Aorta (tissue), 5 donors: Measurements from ENCODE around the gene RRP12. TPM values are rescaled to one million over a fixed set of nuclear protein-coding genes. Genes with fewer than 3 reads are reported as not detected.

Experiments used
- ATAC-seq: fragments of 200-7000 bp; cut with Tn5 transposase; one replicate; pipeline ENCODE4 v1.9.1; 2022; ENCODE audit warnings: moderate library complexity; ENCODE audit not compliant: low FRiP score
- DNase-seq, 2 donors: peaks; one replicate each; pipeline ENCODE4 v3.0.0-alpha.2; 2020
- H3K27ac ChIP-seq, 2 donors: one replicate each; pipeline ENCODE4 v1.5.1; 2013; ENCODE audit warnings: low read length in 2 of 2, mild to moderate bottlenecking in 2 of 2, moderate library complexity in 2 of 2, control low read depth in 1 of 2, inconsistent platforms in 1 of 2, low read depth in 1 of 2
- H3K27me3 ChIP-seq, 2 donors: one replicate each; pipeline ENCODE4 v1.6.1; 2013; ENCODE audit warnings: control low read depth in 1 of 2, low read length in 1 of 2, mild to moderate bottlenecking in 1 of 2, moderate library complexity in 1 of 2; ENCODE audit not compliant: insufficient read depth in 2 of 2, control insufficient read depth in 1 of 2
- H3K36me3 ChIP-seq, 2 donors: one replicate each; pipeline ENCODE4 v1.6.1; 2013; ENCODE audit warnings: control low read depth in 1 of 2, low read length in 1 of 2, mild to moderate bottlenecking in 1 of 2; ENCODE audit not compliant: insufficient read depth in 2 of 2, control insufficient read depth in 1 of 2
- H3K4me1 ChIP-seq, 2 donors: one replicate each; pipeline ENCODE4 v1.6.1; 2013; ENCODE audit warnings: low read length in 2 of 2, control low read depth in 1 of 2, mild to moderate bottlenecking in 1 of 2, moderate library complexity in 1 of 2; ENCODE audit not compliant: insufficient read depth in 2 of 2, control insufficient read depth in 1 of 2
- H3K4me3 ChIP-seq, 2 donors: one replicate each; pipeline ENCODE4 v1.5.1; 2013; ENCODE audit warnings: low read length in 2 of 2, control low read depth in 1 of 2, mild to moderate bottlenecking in 1 of 2
- H3K9me3 ChIP-seq: one replicate; pipeline ENCODE4 v1.6.1; 2013; ENCODE audit warnings: mild to moderate bottlenecking, low read length; ENCODE audit not compliant: control insufficient read depth
- WGBS, 2 donors: extraction: QIAGEN DNeasy Blood & Tissue Kit; methylation state at CpG; one replicate each; pipeline ENCODE4 v1.1.7; 2013; 5-methylcytosine and 5-hydroxymethylcytosine counted together
- intact Hi-C, 2 donors: fragments of 100-400 bp; cut with DNase I; formaldehyde crosslinking; loops; one replicate each; pipeline versions ENCODE4 v1.14.2 to v1.15.0; 2022
- long read RNA-seq, 2 donors: library from polyadenylated mRNA; unstranded; transcript quantifications; one replicate each; pipeline ENCODE4 v2.0.0, GENCODE V29; 2020 to 2021
- polyA plus RNA-seq, 2 donors: library from polyadenylated mRNA; stranded (reverse); fragments of 200-250 nt; gene quantifications; one replicate each; pipeline ENCODE4 v1.2.3, GENCODE V29; 2013
- total RNA-seq, 2 donors: library from RNA; stranded (reverse); fragmentation: NEBNext Ultra II Directional; extraction: Animal tissue kit (Norgen Biotek cat#: 25700); gene quantifications; one replicate each; pipeline ENCODE4 v1.2.1, GENCODE V29; 2021
- donor health status: healthy with polysubstance abuse.
- donor health status: Bipolar disorder and iron deficiency.
- donor health status: DM: no; HTN: no; CAD: no.
- donor health status: DM: no; HTN: no; CAD: no.
- donor health status: DM: yes; HTN: yes; CAD: no.

RRP12 gene
- 10 to 100 TPM; 25.1 to 31.9 TPM for total RNA-seq
- polyA plus RNA-seq, result 10 to 100 TPM in 1 of 2 donors, 1 to 10 TPM in 1; 6.4 to 10.7 TPM
- long read RNA-seq, donor 1, full-length matches to known transcripts, result 6 of 54 reads
- long read RNA-seq, donor 1, partial matches to known transcripts, result 30 of 54 reads
- long read RNA-seq, donor 1, other reads (novel, unspliced or antisense), result 18 of 54 reads
- long read RNA-seq, donor 2, full-length matches to known transcripts, result 1 of 13 reads
- long read RNA-seq, donor 2, partial matches to known transcripts, result 7 of 13 reads
- long read RNA-seq, donor 2, other reads (novel, unspliced or antisense), result 5 of 13 reads

GRCh38 chr10:97400665-97401454, at the start of gene RRP12:
Gene RRP12 (minus strand): TSS chr10:97401340. CDS start chr10:97401231, 109 bp downstream.
- DNase-seq (peak; percentile 86 to 89), ATAC-seq (peak; percentile 98)
- H3K27me3 ChIP-seq, result no peaks in the 10 kb centered on the region
- 0 to 1% methylated on average over 39 of the region's 39 CpGs for WGBS, 2 donors
- H3K36me3 ChIP-seq, result no peaks in the 10 kb centered on the region
- H3K4me3 ChIP-seq, result peak within 1 kb of the TSS; percentile 30 to 91
- intact Hi-C loops, result no loop called here
- H3K27ac ChIP-seq, result peak within 1 kb of the TSS in 1 of 2 donors; percentile 62
- no peaks in the 10 kb centered on the region for H3K9me3 ChIP-seq
- H3K4me1 ChIP-seq, result peaks cover 0 to 2% of the 10 kb centered on the region in 2 donors

- H3K9me3 ChIP-seq, result no peaks in the 10 kb centered on the region
- H3K4me1 ChIP-seq, result peaks cover 0 to 7% of the 10 kb centered on the region in 2 donors
- no peaks in the 10 kb centered on the region for H3K27me3 ChIP-seq
- intact Hi-C loops, result no loop called here
- no peak overlapping the region for H3K4me3 ChIP-seq
- H3K36me3 ChIP-seq, result no peaks in the 10 kb centered on the region
- H3K27ac ChIP-seq, result no peak overlapping the region
- ATAC-seq (no peak), DNase-seq (no peak)
- WGBS, 2 donors, result 49 to 50% methylated on average over 2 of the region's 2 CpGs
Observed at GRCh38 chr10:97450828-97451227, 49.7 kb upstream of the RRP12 start.

- 0 to 1% methylated on average over 62 to 66 of the region's 66 CpGs for WGBS, 2 donors
- H3K27me3 ChIP-seq, result no peaks in the 10 kb centered on the region
- no peak within 1 kb of the TSS for H3K27ac ChIP-seq
- peaks cover 7 to 8% of the 10 kb centered on the region in 2 donors for H3K4me1 ChIP-seq
- DNase-seq, result peak; percentile 94 to 96
- peak; percentile 99 for ATAC-seq
- H3K4me3 ChIP-seq, result peak within 1 kb of the TSS; percentile 89 to 92
- H3K9me3 ChIP-seq, result no peaks in the 10 kb centered on the region
- peaks cover 0 to 2% of the 10 kb centered on the region in 2 donors for H3K36me3 ChIP-seq
- intact Hi-C loops, result loop anchor here in 1 of 2 donors (2.0 to 10.0 kb wide), 3 partner anchors 19 to 106 kb away; partner anchors contain the start of genes MMS19, PGAM1 and UBTD1
Observed at GRCh38 chr10:97445722-97446639, 44.8 kb upstream of the RRP12 start, which contains the start of the genes EXOSC1 and ZDHHC16. Gene EXOSC1 (minus strand): TSS chr10:97446006. CDS start chr10:97445985, 21 bp downstream. Gene ZDHHC16 (plus strand): TSS chr10:97446175. CDS start chr10:97451676, 5,501 bp downstream.

- H3K36me3 ChIP-seq, result peaks cover 0 to 2% of the 10 kb centered on the region in 2 donors
- peaks cover 7 to 8% of the 10 kb centered on the region in 2 donors for H3K4me1 ChIP-seq
- 1 to 3% methylated on average over 13 of the region's 13 CpGs for WGBS, 2 donors
Observed at GRCh38 chr10:97445357-97445721, 44.2 kb upstream of the RRP12 start.

GRCh38 chr10:97444212-97444611, 43.1 kb upstream of the RRP12 start:
- DNase-seq (no peak), ATAC-seq (no peak)
- no peaks in the 10 kb centered on the region for H3K9me3 ChIP-seq
- H3K27me3 ChIP-seq, result no peaks in the 10 kb centered on the region
- no peak overlapping the region for H3K27ac ChIP-seq
- H3K36me3 ChIP-seq, result peaks cover 0 to 3% of the 10 kb centered on the region in 2 donors
- WGBS, 2 donors, result 83 to 93% methylated on average over 1 of the region's 1 CpG
- peaks cover 7 to 8% of the 10 kb centered on the region in 2 donors for H3K4me1 ChIP-seq
- H3K4me3 ChIP-seq, result no peak overlapping the region
- intact Hi-C loops, result loop anchor here in 1 of 2 donors (2.0 to 10.0 kb wide), 2 partner anchors 17 to 51 kb away; partner anchors contain the start of genes MMS19, PGAM1 and UBTD1

More at GRCh38 chr10:97445357-97445721, 44.2 kb upstream of the RRP12 start:
- no peaks in the 10 kb centered on the region for H3K27me3 ChIP-seq
- DNase-seq, result no peak
- H3K27ac ChIP-seq, result no peak overlapping the region
- ATAC-seq, result no peak
- H3K4me3 ChIP-seq, result peak overlapping the region; percentile 59 to 92
- H3K9me3 ChIP-seq, result no peaks in the 10 kb centered on the region
- intact Hi-C loops, result loop anchor here in 1 of 2 donors (2.0 to 10.0 kb wide), 3 partner anchors 19 to 107 kb away; partner anchors contain the start of genes MMS19, PGAM1 and UBTD1

- intact Hi-C loops, result loop anchor here in 1 of 2 donors (10.0 kb wide), 1 partner anchor 53 kb away; the partner anchor contains the start of genes MMS19 and UBTD1
- H3K27me3 ChIP-seq, result no peaks in the 10 kb centered on the region
- peaks cover 5 to 8% of the 10 kb centered on the region in 2 donors for H3K4me1 ChIP-seq
- H3K4me3 ChIP-seq, result no peak overlapping the region
- ATAC-seq (no peak), DNase-seq (no peak)
- H3K9me3 ChIP-seq, result no peaks in the 10 kb centered on the region
- 91 to 94% methylated on average over 1 of the region's 1 CpG for WGBS, 2 donors
- H3K27ac ChIP-seq, result no peak overlapping the region
- peaks cover 0 to 6% of the 10 kb centered on the region in 2 donors for H3K36me3 ChIP-seq
Observed at GRCh38 chr10:97442277-97442676, 41.1 kb upstream of the RRP12 start.

GRCh38 chr10:97435211-97435610, 34.1 kb upstream of the RRP12 start:
- no peak for ATAC-seq
- H3K4me1 ChIP-seq, result no peaks in the 10 kb centered on the region
- H3K36me3 ChIP-seq, result peaks cover 11 to 14% of the 10 kb centered on the region in 2 donors
- H3K4me3 ChIP-seq, result no peak overlapping the region
- DNase-seq, result no peak
- no peaks in the 10 kb centered on the region for H3K9me3 ChIP-seq
- H3K27me3 ChIP-seq, result no peaks in the 10 kb centered on the region
- intact Hi-C loops, result no loop called here
- H3K27ac ChIP-seq, result no peak overlapping the region
- WGBS, 2 donors, result 84 to 94% methylated on average over 6 of the region's 6 CpGs

GRCh38 chr10:97434557-97434956, 33.4 kb upstream of the RRP12 start:
- H3K36me3 ChIP-seq, result peaks cover 11 to 14% of the 10 kb centered on the region in 2 donors
- ATAC-seq (no peak), DNase-seq (no peak)
- intact Hi-C loops, result no loop called here
- no peaks in the 10 kb centered on the region for H3K27me3 ChIP-seq
- no peaks in the 10 kb centered on the region for H3K9me3 ChIP-seq
- no peak overlapping the region for H3K4me3 ChIP-seq
- no peak overlapping the region for H3K27ac ChIP-seq
- 83 to 89% methylated on average over 1 of the region's 1 CpG for WGBS, 2 donors
- no peaks in the 10 kb centered on the region for H3K4me1 ChIP-seq
